Stimulated activated CD8-positive, alpha-beta memory T cell treated with anti-CD3 and anti-CD28 coated beads, Interleukin-12 subunit alpha, Interleukin-12 subunit beta, amount 100 ng/mL, for 4 hours (primary cell): ENCODE results near the gene EHD1.
A peak's percentile ranks its signal among the peaks of the same experiment; 100 is the strongest.

Source experiments
- DNase-seq: peaks from one replicate; pipeline ENCODE4 v3.0.0-alpha.2; 2020; ENCODE audit warnings: low read depth

The EHD1 gene

DNA sequence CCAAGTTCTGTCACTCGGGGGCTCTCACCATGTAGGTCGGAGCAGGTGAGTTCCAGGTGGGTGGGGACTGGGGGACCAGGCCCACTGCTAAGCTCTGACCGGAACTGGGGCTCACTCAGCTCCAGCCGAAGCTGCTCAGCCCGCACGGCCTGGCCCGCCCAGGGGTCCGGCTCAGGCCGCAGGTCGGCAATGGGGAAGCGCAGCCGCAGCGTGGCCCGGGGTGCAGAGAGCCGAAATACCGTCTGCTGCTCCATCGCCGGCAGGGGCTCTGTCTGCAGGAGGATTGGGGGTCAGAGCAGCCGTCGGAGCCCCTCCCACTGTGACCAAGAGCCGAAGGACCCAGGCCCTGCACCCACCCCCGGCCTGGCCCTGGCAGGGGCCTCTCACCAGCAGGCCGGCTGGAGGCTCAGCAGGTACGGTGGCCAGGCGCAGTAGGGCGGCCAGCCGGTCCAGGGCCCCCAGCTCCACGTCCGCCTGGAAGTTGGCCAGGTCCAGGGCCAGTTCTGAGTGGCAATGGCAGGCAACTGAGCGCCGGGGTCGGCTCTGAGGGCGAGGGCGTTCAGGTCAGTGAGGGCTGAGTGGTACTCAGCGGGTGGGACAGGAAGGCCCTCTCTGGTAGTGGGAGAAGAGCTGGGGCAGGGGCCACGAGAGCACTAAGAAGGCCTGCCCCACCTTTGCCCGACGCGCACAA, 31.4 kb upstream of the EHD1 start:
- no peak for DNase-seq

DNA sequence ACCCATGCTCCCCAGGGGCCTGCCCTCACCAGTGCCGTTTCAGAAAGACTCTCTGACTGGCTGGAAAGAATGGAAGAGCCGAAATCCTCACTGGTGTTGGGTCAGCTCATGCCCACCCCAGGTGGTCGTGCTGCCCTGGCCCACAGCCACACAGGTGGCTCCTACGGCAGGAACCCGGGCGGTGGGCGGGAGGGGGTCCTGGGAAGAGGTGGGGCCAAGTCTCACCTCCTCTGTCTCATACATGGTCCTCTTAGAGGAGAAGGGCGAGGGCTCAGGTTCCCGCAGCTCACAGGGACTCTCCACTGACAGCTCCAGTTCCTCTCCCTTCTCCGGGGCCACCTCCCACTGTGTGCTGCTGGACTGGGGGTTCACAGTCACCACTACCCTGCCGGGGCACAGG, 30.3 kb upstream of the EHD1 start:
- no peak for DNase-seq

- no peak for DNase-seq
Measured at GRCh38 chr11:64906314-64906635, 27.9 kb upstream of the EHD1 start.

- DNase-seq: no peak
Measured at GRCh38 chr11:64905516-64906313, 27.3 kb upstream of the EHD1 start.

DNA sequence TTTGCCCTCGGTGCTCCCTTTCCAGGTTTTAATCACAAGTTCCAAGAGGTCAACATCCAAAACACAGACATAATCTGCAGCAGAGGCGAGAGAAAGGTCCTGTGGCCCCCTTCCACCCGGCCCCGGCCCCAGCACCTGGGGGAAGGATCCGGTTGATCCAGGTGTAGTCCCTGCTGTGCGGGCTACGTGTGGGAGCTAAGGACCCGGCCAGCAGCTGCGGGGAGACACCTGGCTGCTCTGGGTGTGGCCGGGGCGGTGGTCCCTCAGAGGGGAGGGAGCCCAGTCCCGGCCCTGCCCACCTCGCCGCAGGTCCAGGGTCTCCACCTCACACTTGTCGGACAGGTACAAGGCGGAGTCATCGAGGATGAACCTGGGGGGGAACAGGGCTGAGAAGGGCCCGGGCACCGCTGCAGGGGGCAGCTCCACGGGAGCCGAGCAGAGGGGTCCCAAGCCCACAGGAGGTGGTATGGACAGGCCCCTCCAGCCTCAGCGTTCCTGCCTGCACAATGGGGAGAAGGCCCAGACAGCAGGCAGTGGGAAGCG, 24.9 kb upstream of the EHD1 start:
- no peak for DNase-seq

GRCh38 chr11:64902102-64902900, 23.9 kb upstream of the EHD1 start:
- no peak for DNase-seq

DNA sequence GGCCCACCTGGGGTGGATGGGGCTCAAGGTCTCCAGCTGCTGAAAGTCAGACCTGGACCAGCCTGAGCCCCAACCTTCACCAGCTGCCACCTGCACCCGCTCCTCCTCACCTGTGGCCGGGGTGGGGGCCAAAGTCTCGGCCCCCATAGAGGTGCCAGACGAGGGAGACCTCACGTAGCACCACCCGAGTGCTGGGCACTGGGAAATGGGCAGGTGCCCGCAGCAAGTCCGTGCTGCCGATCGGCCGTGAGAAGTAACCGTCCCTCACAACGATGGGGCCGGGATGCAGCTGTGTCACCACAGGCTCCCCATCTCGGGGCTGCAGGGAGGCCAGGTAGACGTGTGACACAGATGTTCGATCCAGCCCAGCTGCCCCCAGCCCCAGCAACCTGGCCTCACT, 22.4 kb upstream of the EHD1 start:
- DNase-seq: no peak

- DNase-seq: no peak
Measured at GRCh38 chr11:64900263-64900678, 21.9 kb upstream of the EHD1 start.

DNA sequence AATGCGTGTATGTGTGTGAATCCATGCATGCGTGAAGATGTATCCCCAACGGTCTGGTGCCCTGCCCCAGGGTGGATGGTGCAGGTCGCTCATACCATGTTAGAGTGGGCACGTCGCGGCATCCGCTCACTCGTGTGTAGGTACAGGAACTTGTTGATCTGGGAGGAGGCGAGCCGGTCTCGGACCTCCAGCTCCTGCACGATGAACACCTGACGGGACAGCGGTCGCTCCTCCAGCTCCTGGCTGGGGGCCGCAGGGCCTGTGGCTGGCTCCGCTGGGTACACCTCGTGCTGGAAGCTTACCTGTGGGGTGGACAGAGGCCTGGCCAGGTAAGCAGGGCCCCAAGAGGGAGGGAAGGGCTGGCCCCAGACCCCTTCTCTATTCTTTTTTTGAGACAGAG, 20.1 kb upstream of the EHD1 start:
- no peak for DNase-seq

DNA sequence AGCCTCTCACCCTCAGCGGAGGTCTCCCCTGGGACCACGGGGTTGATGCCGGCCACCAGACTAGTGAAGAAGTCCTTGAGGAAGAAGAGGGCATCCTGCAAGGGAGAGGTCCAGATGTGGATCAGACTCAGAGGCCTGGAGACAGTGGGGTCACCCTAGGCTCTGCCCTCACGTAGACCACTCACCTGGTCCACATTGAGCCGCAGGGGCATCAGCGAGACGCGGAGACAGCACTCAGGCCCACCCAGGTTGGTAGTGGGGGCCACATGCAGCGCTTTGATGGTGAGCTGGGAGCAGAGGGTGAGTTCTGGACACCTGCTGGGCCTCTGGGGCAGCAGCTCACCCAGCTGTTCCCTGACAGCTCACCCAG, 19.6 kb upstream of the EHD1 start:
- DNase-seq: no peak

DNA sequence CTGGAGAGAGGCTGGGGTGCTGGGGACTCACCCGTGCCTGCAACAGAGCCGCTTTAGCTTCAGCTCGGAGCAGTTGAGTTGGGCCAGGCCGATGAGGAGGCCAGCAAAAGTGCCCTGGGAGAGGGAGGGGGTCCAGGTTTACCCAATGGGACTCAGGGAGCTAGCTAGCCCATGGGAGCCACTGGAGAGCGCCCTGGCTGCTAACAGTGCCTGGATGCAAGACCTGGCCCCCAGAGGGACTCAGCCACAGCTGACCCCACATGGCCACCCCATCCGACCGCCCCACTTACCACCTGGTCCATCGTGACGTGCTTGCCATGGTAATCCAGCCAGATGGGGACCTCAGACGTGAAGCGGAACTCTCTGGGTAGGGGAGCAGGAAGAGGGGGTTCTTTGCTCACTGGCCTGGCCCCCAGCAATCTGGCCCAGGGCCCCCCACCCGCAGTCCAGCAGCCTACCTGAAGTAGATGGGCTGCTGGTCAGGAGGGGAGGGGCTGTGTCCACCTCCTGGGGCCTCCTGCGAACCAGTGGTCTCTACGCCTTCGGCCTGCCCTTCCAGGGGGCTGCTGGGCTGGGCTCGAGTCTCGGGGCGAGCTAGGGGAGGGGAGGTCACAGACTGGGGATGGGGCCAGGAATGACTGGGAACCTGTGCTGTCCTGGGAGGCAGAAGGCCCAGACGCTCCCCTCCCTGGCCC, 19.1 kb upstream of the EHD1 start:
- no peak for DNase-seq

- no peak for DNase-seq
Measured at GRCh38 chr11:64896448-64897022, 18.1 kb upstream of the EHD1 start.

- DNase-seq: no peak
Measured at GRCh38 chr11:64894812-64895452, 16.5 kb upstream of the EHD1 start.

DNA sequence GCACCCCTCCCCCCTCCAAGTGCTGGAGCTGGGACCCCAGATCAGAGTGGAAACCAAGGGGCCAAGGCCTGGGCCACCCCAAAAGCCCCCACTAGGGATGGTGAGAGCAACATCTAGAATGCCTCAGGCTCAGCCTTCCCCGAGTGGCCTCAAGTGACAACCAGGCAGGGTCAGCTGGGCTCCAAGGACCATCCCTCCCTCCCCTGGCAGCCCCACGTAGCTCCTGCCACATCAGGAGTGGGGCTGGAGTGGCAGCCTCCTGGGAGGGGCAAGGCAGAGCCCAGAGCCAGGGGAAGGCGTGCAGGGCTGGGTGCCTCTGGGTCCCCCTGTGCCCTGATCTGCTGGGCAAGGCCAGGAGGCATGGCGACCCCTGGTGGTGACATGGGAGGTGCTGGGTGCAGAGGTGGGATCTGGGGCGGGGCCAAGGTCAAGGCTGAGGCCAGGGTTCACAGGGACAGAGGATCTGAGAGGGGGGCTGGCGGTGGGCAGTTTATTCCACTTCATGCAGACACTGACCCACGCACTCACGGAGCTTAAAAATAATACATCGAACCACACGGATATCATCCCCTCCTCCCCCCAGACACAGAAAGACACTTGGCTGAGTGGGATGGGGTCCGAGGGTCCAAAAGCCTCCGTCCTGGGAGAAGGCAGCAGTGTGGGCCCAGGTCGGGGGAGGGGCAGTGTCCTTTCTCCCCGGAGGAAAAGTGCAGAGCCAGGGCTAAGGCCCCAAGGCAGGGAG, 15.8 kb upstream of the EHD1 start:
- DNase-seq: peak; percentile 76

DNA sequence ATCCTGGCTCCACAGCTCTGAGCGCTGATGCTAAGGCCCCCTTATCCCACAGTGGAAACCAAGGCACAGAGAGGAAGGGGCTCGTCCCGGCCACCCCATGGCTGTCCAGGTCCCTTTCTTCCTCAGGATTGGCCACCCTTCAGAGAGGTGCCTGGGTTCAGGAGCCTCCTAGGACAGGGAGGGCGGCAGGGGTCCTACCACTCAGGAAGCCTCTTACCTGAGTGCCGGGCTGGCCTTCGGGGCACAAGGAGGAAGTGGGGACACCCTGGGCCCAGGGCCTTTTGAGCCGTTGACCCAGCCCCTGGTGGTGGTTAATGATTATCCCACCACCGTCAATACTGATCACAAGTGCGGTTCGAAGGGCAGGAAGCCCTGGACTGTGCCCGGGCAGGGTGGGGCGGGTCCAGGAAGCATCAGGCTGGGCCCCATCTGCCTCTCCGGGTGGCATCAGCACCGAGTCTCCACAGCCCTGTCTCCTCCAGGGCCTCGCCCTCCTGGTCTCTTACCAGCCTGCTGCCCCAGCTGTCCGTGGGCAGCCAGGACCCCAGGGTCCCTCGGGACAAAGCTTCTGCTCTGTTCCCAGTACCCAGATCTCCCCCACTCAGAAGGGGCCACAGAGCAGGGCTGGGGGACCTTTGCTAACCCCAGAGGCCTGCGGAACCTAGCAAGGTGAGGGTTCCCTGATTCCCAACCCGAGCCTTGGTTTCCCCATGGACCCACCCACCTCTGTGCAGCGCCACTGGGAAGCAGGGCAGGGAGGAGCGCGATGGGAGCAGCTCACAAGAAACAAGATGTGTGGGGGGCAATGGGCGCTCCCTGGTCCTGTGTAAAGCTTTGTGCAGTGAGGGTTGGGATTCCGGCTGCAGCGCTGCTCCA, 15.0 kb upstream of the EHD1 start:
- DNase-seq: no peak

DNA sequence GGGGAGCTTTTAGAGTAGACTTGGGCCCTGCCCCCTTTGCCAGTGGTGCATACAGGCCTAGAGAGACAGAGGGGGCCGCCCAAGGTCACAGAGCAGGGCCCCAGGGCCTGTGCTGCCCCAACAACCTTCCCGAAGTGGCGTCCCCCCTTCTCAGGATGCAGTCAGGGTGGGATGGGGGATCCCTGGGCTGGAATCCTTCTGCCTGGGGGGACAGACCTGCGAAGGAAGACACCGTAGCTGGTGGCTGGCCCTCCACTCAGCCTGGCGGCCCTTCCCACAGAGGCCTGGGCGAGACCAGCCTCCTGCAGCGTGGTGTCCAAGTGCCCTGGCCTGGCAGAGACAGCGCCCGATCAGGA, 14.4 kb upstream of the EHD1 start:
- DNase-seq: no peak

DNA sequence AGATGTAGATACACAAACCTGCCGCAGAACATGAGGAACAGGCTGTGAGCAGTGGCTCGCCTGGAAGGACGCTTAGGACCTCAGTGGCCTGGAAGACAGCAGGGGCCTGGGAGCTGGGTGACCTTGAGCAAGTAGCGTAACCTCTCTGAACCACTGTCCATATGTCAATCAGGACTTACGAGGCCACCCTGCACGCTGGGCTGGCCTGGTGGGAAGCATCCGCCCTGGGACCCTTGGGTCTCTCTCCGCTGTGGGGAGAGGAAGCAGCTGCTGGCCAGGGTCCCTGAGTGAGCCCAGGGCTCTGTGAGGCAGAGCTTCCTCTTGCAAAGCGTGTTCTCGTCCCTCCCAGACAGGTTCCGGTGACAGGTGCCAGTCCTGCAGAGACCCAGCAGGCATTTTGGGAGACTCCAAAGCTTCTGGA, 14.0 kb upstream of the EHD1 start:
- DNase-seq: no peak

GRCh38 chr11:64891880-64892279, 13.5 kb upstream of the EHD1 start:
- DNase-seq: no peak

- DNase-seq: no peak
Measured at GRCh38 chr11:64891215-64891848, 12.9 kb upstream of the EHD1 start.
